Adrenal gland (tissue), 12 donors: ENCODE data around the gene EMILIN2. TPM values are rescaled to one million over a fixed set of nuclear protein-coding genes. Genes with fewer than 3 reads are reported as not detected.
"Not testable (repeated sequence)": the region's sequence is repeated elsewhere in the genome, so short reads cannot be mapped to it uniquely, and the experiment has no call there.

Experiments
- DNase-seq, 7 donors: peaks; one replicate each; pipeline ENCODE4 v3.0.0-alpha.2; 2019 to 2020
- H3K27ac ChIP-seq, 5 donors: fragments of 200-600 bp; sonication (generic) in 4 of 5; 1 replicate in 3 of 5; 2 replicates in 2 of 5; pipeline versions ENCODE4 v1.5.1 to v1.8.0; 2016 to 2020; ENCODE audit warnings: mild to moderate bottlenecking in 1 of 5
- H3K27me3 ChIP-seq: fragments of 200-600 bp; 2 replicates; pipeline ENCODE4 v1.8.0; 2021
- H3K36me3 ChIP-seq, 2 donors: fragments of 200-600 bp; replicated peaks in 1 of 2; 1 replicate in 1 of 2; 2 replicates in 1 of 2; pipeline versions ENCODE4 v1.5.1 to v1.8.0; 2018 to 2022
- H3K4me1 ChIP-seq, 2 donors: fragments of 200-600 bp; replicated peaks in 1 of 2; 1 replicate in 1 of 2; 2 replicates in 1 of 2; pipeline versions ENCODE4 v1.5.1 to v1.8.0; 2018 to 2021
- H3K4me3 ChIP-seq, 4 donors: fragments of 200-600 bp; sonication (generic) in 3 of 4; one replicate each; pipeline ENCODE4 v1.5.1; 2016 to 2018
- H3K9me3 ChIP-seq, 3 donors: fragments of 200-600 bp; sonication (generic) in 1 of 3; replicated peaks in 1 of 3; 1 replicate in 2 of 3; 2 replicates in 1 of 3; pipeline versions ENCODE4 v1.5.1 to v1.8.0; 2016 to 2021
- CTCF ChIP-seq, 6 experiments: fragments of 450-650 bp in 4 of 6; fragments of 200-600 bp in 2 of 6; sonication (generic) in 1 of 6; IDR thresholded peaks; 1 replicate in 5 of 6; 2 replicates in 1 of 6; pipeline versions ENCODE4 v1.5.1 to v1.8.0; 2016 to 2021; ENCODE audit warnings: antibody characterized with exemption in 6 of 6, mild to moderate bottlenecking in 2 of 6, moderate library complexity in 1 of 6
- POLR2A ChIP-seq, 2 donors: fragments of 450-650 bp; IDR thresholded peaks; one replicate each; pipeline ENCODE4 v1.6.1; 2017; ENCODE audit warnings: antibody characterized with exemption in 2 of 2, mild to moderate bottlenecking in 2 of 2, moderate library complexity in 1 of 2
- WGBS, 4 donors: extraction: QIAGEN DNeasy Blood & Tissue Kit in 2 of 4; methylation state at CpG; one replicate each; pipeline versions ENCODE4 v1.1.5 to v1.1.7; 2013 to 2017; 5-methylcytosine and 5-hydroxymethylcytosine counted together
- intact Hi-C, 2 donors: fragments of 100-400 bp; cut with DNase I; formaldehyde crosslinking; loops; one replicate each; pipeline versions ENCODE4 v1.14.1 to v1.15.0; 2022 to 2023
- polyA plus RNA-seq, 3 donors: library from polyadenylated mRNA; stranded (reverse); fragments of 200-250 nt in 2 of 3; fragments of 350-450 nt in 1 of 3; fragmentation: Illumina TruSeq in 1 of 3; extraction: RNeasy Lipid Tissue Mini Kit (QIAGEN cat#74804) in 1 of 3; gene quantifications; one replicate each; pipeline ENCODE4 v1.2.3, GENCODE V29; 2013 to 2014
- total RNA-seq, 9 donors: library from RNA; depleted of rRNA in 4 of 9; stranded (reverse); fragments of >200 nt in 4 of 9; fragments of 120-200 nt in 1 of 9; fragmentation: NEBNext Ultra II Directional in 1 of 9; extraction: Animal tissue kit (Norgen Biotek cat#: 25700) in 1 of 9; gene quantifications; one replicate each; pipeline versions ENCODE4 v1.1.0 to v1.2.4, GENCODE V29; 2013 to 2023
- donor health status: healthy with polysubstance abuse.
- donor health status: Bipolar disorder and iron deficiency.
- donor health status: DM: yes; HTN: yes; CAD: no.
- donor health status: DM: no; HTN: no; CAD: no.
- donor health status: DM: no; HTN: no; CAD: no.
- donor health status: DM: yes; HTN: yes; CAD: no.

The EMILIN2 gene
- total and polyA plus RNA-seq, 12 donors, result 3.3 to 20.8 (median 9.3) TPM

- Histone ChIP-seq H3K4me1 (no peaks in the 10 kb centered on the region), H3K27ac (no peak overlapping the region), H3K36me3 (peaks cover 0 to 32% of the 10 kb centered on the region in 2 donors), H3K9me3 (no peaks in the 10 kb centered on the region), H3K27me3 (no peaks in the 10 kb centered on the region), H3K4me3 (no peak overlapping the region)
- intact Hi-C loops, result no loop called here
- TF ChIP-seq CTCF (IDR thresholded peaks at IDR 0.05) (no peak), POLR2A (IDR thresholded peaks at IDR 0.05) (no peak)
- peak in 2 of 7 donors; percentile 16 to 45 for DNase-seq
- 93 to 95% (median 95%) methylated on average over 22 to 29 of the region's 29 CpGs for WGBS, 4 donors
Observed at GRCh38 chr18:2912357-2913299, 65.8 kb downstream of the EMILIN2 start.

GRCh38 chr18:2913398-2914005, 66.7 kb downstream of the EMILIN2 start:
- peak in 1 of 7 donors; percentile 47 for DNase-seq
- WGBS, 4 donors, result 83 to 94% (median 90%) methylated on average over 10 to 17 of the region's 17 CpGs
- H3K4me3 ChIP-seq, result no peak overlapping the region
- intact Hi-C loops, result no loop called here
- no peaks in the 10 kb centered on the region for H3K4me1 ChIP-seq
- H3K27me3 ChIP-seq, result no peaks in the 10 kb centered on the region
- H3K27ac ChIP-seq, result no peak overlapping the region
- TF ChIP-seq POLR2A (IDR thresholded peaks at IDR 0.05) (no peak), CTCF (IDR thresholded peaks at IDR 0.05) (no peak)
- H3K9me3 ChIP-seq, result no peaks in the 10 kb centered on the region
- peaks cover 0 to 32% of the 10 kb centered on the region in 2 donors for H3K36me3 ChIP-seq

GRCh38 chr18:2914185-2914880, 67.5 kb downstream of the EMILIN2 start:
- WGBS, 4 donors, result 69 to 84% (median 71%) methylated on average over 6 to 17 of the region's 17 CpGs
- Histone ChIP-seq H3K9me3 (no peaks in the 10 kb centered on the region), H3K4me1 (no peaks in the 10 kb centered on the region), H3K27me3 (no peaks in the 10 kb centered on the region), H3K4me3 (no peak overlapping the region), H3K36me3 (peaks cover 0 to 32% of the 10 kb centered on the region in 2 donors), H3K27ac (no peak overlapping the region)
- intact Hi-C loops, result no loop called here
- no peak for TF ChIP-seq CTCF (IDR thresholded peaks at IDR 0.05)
- TF ChIP-seq POLR2A (IDR thresholded peaks at IDR 0.05), result no peak
- DNase-seq, result peak in 2 of 7 donors; percentile 16 to 42

GRCh38 chr18:2914881-2915240, 68.1 kb downstream of the EMILIN2 start:
- TF ChIP-seq POLR2A (IDR thresholded peaks at IDR 0.05), result no peak
- TF ChIP-seq CTCF (IDR thresholded peaks at IDR 0.05), result no peak
- Histone ChIP-seq H3K4me3 (no peak overlapping the region), H3K9me3 (no peaks in the 10 kb centered on the region), H3K4me1 (no peaks in the 10 kb centered on the region), H3K27me3 (no peaks in the 10 kb centered on the region), H3K36me3 (peaks cover 0 to 36% of the 10 kb centered on the region in 2 donors), H3K27ac (no peak overlapping the region)
- peak in 3 of 7 donors; percentile 24 to 49 (median 38) for DNase-seq
- 76 to 92% (median 85%) methylated on average over 8 to 11 of the region's 11 CpGs for WGBS, 4 donors
- intact Hi-C loops, result no loop called here

GRCh38 chr18:2915486-2915885, 68.7 kb downstream of the EMILIN2 start:
- H3K27me3 ChIP-seq, intact Hi-C loops, H3K27ac ChIP-seq, H3K4me3 ChIP-seq, H3K4me1 ChIP-seq, H3K9me3 ChIP-seq: not testable (repeated sequence)
- 90 to 100% (median 95%) methylated on average over 10 to 16 of the region's 16 CpGs for WGBS, 4 donors
- H3K36me3 ChIP-seq, result peaks cover 0 to 42% of the 10 kb centered on the region in 2 donors
- peak in 2 of 7 donors; percentile 12 to 24 for DNase-seq
